Measurements from ENCODE around the gene CACNA1C. TPM values are rescaled to one million over a fixed set of nuclear protein-coding genes. Genes with fewer than 3 reads are reported as not detected.

CACNA1C gene
- total RNA-seq, result 10 to 100 TPM in 3 of 4 donors, 1 to 10 TPM in 1; 9.7 to 42.1 (median 18.1) TPM

GRCh38 chr12:2052826-2053678, at the start of gene CACNA1C:
CACNA1C (plus strand) TSS chr12:2052987; CDS start chr12:2053563, 576 bp downstream.
- H3K4me3 ChIP-seq, result peak within 1 kb of the TSS; percentile 29 to 67 (median 48)
- peaks cover 0 to 14% (median 0%) of the 10 kb centered on the region in 4 donors for H3K4me1 ChIP-seq
- no peaks in the 10 kb centered on the region for H3K9me3 ChIP-seq
- no peaks in the 10 kb centered on the region for H3K27me3 ChIP-seq
- peak in 2 of 3 donors; percentile 51 to 69 for DNase-seq
- H3K27ac ChIP-seq, result peak within 1 kb of the TSS; percentile 40 to 86 (median 52)
- H3K36me3 ChIP-seq, result no peaks in the 10 kb centered on the region
- TF ChIP-seq POLR2A (IDR thresholded peaks at IDR 0.05), result no peak
- TF ChIP-seq CTCF (IDR thresholded peaks at IDR 0.05), result peak in 4 of 6 experiments; percentile 5 to 41 (median 32)

- H3K9me3 ChIP-seq, result no peaks in the 10 kb centered on the region
- peak overlapping the region; percentile 71 to 88 (median 79) for H3K4me3 ChIP-seq
- TF ChIP-seq CTCF (IDR thresholded peaks at IDR 0.05) (no peak), POLR2A (IDR thresholded peaks at IDR 0.05) (no peak)
- H3K36me3 ChIP-seq, result no peaks in the 10 kb centered on the region
- DNase-seq, result no peak
- no peaks in the 10 kb centered on the region for H3K27me3 ChIP-seq
- H3K4me1 ChIP-seq, result peaks cover 0 to 6% (median 0%) of the 10 kb centered on the region in 4 donors
- peak overlapping the region; percentile 82 to 86 (median 86) for H3K27ac ChIP-seq
These were observed 49.1 kb upstream of the CACNA1C start for GRCh38 chr12:2003676-2004112.

- H3K4me1 ChIP-seq, result peaks cover 0 to 6% (median 0%) of the 10 kb centered on the region in 4 donors
- peak within 1 kb of the TSS; percentile 82 to 86 (median 86) for H3K27ac ChIP-seq
These were observed 48.5 kb upstream of the CACNA1C start, which contains the start of gene DCP1B for GRCh38 chr12:2004113-2004929. DCP1B (minus strand) TSS chr12:2004457; CDS start chr12:2004431, 26 bp downstream.

GRCh38 chr12:2008677-2009076, 44.1 kb upstream of the CACNA1C start:
- no peak for DNase-seq
- Histone ChIP-seq H3K4me3 (no peak overlapping the region), H3K36me3 (no peaks in the 10 kb centered on the region), H3K4me1 (peaks cover 0 to 6% (median 0%) of the 10 kb centered on the region in 4 donors), H3K27me3 (no peaks in the 10 kb centered on the region), H3K9me3 (no peaks in the 10 kb centered on the region), H3K27ac (no peak overlapping the region)
- TF ChIP-seq POLR2A (IDR thresholded peaks at IDR 0.05), result no peak
- TF ChIP-seq CTCF (IDR thresholded peaks at IDR 0.05), result no peak

More at GRCh38 chr12:2004113-2004929, 48.5 kb upstream of the CACNA1C start, which contains the start of gene DCP1B:
- H3K4me3 ChIP-seq, result peak within 1 kb of the TSS; percentile 71 to 88 (median 79)
- no peaks in the 10 kb centered on the region for H3K27me3 ChIP-seq
- no peaks in the 10 kb centered on the region for H3K36me3 ChIP-seq
- DNase-seq, result peak; percentile 92 to 98 (median 96)
- TF ChIP-seq CTCF (IDR thresholded peaks at IDR 0.05) (no peak), POLR2A (IDR thresholded peaks at IDR 0.05) (peak; percentile 45 to 65)
- H3K9me3 ChIP-seq, result no peaks in the 10 kb centered on the region

GRCh38 chr12:2009623-2010022, 43.2 kb upstream of the CACNA1C start:
- TF ChIP-seq CTCF (IDR thresholded peaks at IDR 0.05), result no peak
- TF ChIP-seq POLR2A (IDR thresholded peaks at IDR 0.05), result no peak
- no peaks in the 10 kb centered on the region for H3K9me3 ChIP-seq
- peaks cover 0 to 12% (median 0%) of the 10 kb centered on the region in 4 donors for H3K4me1 ChIP-seq
- no peaks in the 10 kb centered on the region for H3K27me3 ChIP-seq
- no peak for DNase-seq
- no peak overlapping the region for H3K4me3 ChIP-seq
- no peak overlapping the region for H3K27ac ChIP-seq
- H3K36me3 ChIP-seq, result no peaks in the 10 kb centered on the region
